Measurements from ENCODE around the gene ATP2A3.
A peak's percentile ranks its signal among the peaks of the same experiment; 100 is the strongest.

Gene ATP2A3

DNA sequence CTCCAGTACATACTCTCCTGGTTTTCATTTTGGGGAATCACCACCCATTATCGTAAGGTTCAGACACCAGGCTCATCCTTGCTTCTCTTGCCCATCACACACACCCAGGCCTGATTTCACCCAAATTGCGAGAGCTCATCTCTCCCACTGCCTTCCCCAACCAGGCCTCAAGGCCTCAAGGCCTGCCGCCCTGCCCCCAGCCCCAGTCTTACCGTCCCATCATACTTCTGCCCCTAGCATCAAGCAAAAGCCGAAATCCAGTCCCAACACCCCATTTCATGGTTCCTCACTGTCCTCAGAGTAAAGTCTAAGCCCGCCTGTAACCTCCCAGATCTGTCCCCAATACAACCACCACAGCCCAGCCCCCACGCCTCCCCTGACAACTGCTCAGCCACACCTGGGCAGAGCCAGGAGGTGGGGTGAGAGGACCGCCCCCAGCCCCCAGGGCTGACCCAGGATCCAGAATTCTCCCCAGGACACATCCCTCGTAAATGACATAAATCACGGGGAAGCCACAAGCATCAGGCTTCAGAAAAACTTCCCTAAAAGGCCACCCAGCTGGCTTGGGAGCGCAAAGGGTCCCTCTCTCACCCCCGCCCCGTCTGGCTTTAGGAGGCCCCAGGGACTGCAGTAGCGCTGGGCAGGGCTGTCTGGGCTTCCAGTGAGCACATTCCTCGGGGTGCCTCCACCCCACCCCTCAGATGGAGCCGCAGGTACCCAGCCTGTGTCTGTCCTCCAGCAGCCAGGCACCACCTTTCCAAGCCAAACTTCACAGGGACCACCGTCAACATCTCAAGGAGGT, 38.4 kb downstream of the ATP2A3 start:
- TF ChIP-seq Cebpa-rat (IDR thresholded peaks at IDR 0.05): no peak
- Histone ChIP-seq H4K20me1 (no peaks in the 10 kb centered on the region), H3K9me3 (no peaks in the 10 kb centered on the region), H3K36me3 (peaks cover 63% of the 10 kb centered on the region), H3K27me3 (no peaks in the 10 kb centered on the region), H3K9ac (peak overlapping the region; percentile 24; the same call in 1 of the 2 replicates), H3K4me2 (peak overlapping the region; percentile 9; the same call in 1 of the 2 replicates), H3K27ac (0 out of 2 replicates have a peak overlapping the region, but pooled peaks have one; percentile 35), H3K4me1 (peaks cover 55% of the 10 kb centered on the region), H3K4me3 (no peak overlapping the region)

GRCh38 chr17:3924512-3925350, 39.5 kb downstream of the ATP2A3 start:
- no peak overlapping the region for H3K9ac ChIP-seq
- H3K9me3 ChIP-seq: no peaks in the 10 kb centered on the region
- no peak overlapping the region for H3K4me2 ChIP-seq
- no peak overlapping the region for H3K27ac ChIP-seq
- H4K20me1 ChIP-seq: no peaks in the 10 kb centered on the region
- H3K4me3 ChIP-seq: no peak overlapping the region
- H3K27me3 ChIP-seq: no peaks in the 10 kb centered on the region
- peaks cover 53% of the 10 kb centered on the region for H3K36me3 ChIP-seq
- H3K4me1 ChIP-seq: peaks cover 66% of the 10 kb centered on the region
- TF ChIP-seq Cebpa-rat (IDR thresholded peaks at IDR 0.05): no peak

DNA sequence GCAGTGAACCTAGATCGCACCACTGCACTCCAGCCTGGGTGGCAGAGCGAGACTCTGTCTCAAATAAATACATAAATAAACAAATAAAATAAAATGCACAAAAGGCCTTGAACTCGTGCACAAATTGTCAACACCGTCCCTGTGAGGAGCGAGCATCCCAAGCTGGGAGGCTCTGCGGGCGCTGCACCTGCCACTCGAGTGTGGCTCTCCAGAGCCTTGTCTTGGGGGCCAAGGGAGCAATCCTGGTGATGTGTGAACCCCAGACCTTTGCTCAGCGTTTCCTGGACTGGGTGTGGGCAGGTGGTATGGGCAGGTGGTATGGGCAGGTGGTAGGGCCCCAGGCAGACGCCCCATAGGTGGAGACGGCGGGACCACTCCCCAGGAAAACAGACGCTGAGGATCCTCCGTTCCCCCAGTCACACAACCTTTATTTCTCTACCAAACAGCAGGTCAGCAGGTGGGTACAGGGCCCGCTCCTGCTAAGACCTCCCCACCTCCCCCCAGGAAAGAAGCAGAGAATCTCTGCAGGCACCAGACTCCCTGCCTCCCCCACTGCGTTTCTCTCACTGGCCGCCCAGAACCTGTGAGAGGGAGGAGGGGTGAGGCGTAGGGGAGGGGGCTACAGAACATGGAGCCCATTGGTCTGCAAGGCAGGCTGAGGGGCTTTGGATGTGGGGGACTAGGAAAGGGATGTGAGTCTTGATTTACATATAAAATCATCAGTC, 40.6 kb downstream of the ATP2A3 start:
- TF ChIP-seq Cebpa-rat (IDR thresholded peaks at IDR 0.05): no peak
- Histone ChIP-seq H3K9me3 (no peaks in the 10 kb centered on the region), H3K4me1 (peaks cover 77% of the 10 kb centered on the region), H3K4me2 (no peak overlapping the region), H4K20me1 (no peaks in the 10 kb centered on the region), H3K4me3 (no peak overlapping the region), H3K27ac (no peak overlapping the region), H3K9ac (no peak overlapping the region), H3K36me3 (peaks cover 42% of the 10 kb centered on the region), H3K27me3 (no peaks in the 10 kb centered on the region)

DNA sequence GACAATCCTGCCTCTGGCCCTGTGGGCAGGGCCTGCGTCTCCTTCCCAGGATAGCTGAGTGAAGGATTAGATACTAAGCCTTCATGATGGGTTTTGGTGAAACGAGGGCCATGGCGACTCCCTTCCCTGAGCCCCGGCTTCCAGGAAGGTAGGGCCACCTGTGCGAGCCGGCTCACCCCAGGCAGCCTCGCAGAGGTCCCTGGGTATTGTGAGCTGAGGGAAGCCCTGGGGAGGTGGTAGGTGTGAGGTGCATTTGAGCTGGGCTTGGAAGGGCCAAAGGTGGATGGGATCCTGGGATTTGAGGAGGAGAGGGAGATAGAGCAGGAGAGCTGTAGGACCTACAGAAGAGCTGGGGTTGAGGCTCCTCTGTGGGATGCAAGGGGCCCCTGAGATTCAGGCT, 41.5 kb downstream of the ATP2A3 start:
- H4K20me1 ChIP-seq: no peaks in the 10 kb centered on the region
- H3K27ac ChIP-seq: no peak overlapping the region
- peaks cover 33% of the 10 kb centered on the region for H3K36me3 ChIP-seq
- peaks cover 75% of the 10 kb centered on the region for H3K4me1 ChIP-seq
- no peak for TF ChIP-seq Cebpa-rat (IDR thresholded peaks at IDR 0.05)
- 0 out of 2 replicates have a peak overlapping the region, but pooled peaks have one; percentile 82 for H3K4me2 ChIP-seq
- no peak overlapping the region for H3K9ac ChIP-seq
- no peaks in the 10 kb centered on the region for H3K27me3 ChIP-seq
- no peaks in the 10 kb centered on the region for H3K9me3 ChIP-seq
- no peak overlapping the region for H3K4me3 ChIP-seq

GRCh38 chr17:3921502-3922319, 42.5 kb downstream of the ATP2A3 start:
- Histone ChIP-seq H3K4me2 (peak overlapping the region; percentile 82), H3K9ac (0 out of 2 replicates have a peak overlapping the region, but pooled peaks have one; percentile 35), H3K27me3 (no peaks in the 10 kb centered on the region), H3K9me3 (no peaks in the 10 kb centered on the region), H3K4me3 (no peak overlapping the region), H3K4me1 (peaks cover 75% of the 10 kb centered on the region), H3K36me3 (peaks cover 27% of the 10 kb centered on the region), H3K27ac (peak overlapping the region; percentile 66), H4K20me1 (no peaks in the 10 kb centered on the region)
- TF ChIP-seq Cebpa-rat (IDR thresholded peaks at IDR 0.05): no peak

GRCh38 chr17:3921006-3921405, 43.2 kb downstream of the ATP2A3 start:
- Histone ChIP-seq H4K20me1 (no peaks in the 10 kb centered on the region), H3K4me3 (no peak overlapping the region), H3K9ac (0 out of 2 replicates have a peak overlapping the region, but pooled peaks have one; percentile 35), H3K27me3 (no peaks in the 10 kb centered on the region), H3K4me2 (peak overlapping the region; percentile 82), H3K9me3 (no peaks in the 10 kb centered on the region), H3K27ac (peak overlapping the region; percentile 66), H3K4me1 (peaks cover 76% of the 10 kb centered on the region), H3K36me3 (peaks cover 25% of the 10 kb centered on the region)
- TF ChIP-seq Cebpa-rat (IDR thresholded peaks at IDR 0.05): no peak

GRCh38 chr17:3919123-3919624, 45.1 kb downstream of the ATP2A3 start:
- TF ChIP-seq Cebpa-rat (IDR thresholded peaks at IDR 0.05): no peak
- H3K36me3 ChIP-seq: peaks cover 8% of the 10 kb centered on the region
- peak overlapping the region; percentile 91 for H3K27ac ChIP-seq
- H4K20me1 ChIP-seq: peaks cover 4% of the 10 kb centered on the region; the same call in 1 of the 2 replicates
- H3K27me3 ChIP-seq: no peaks in the 10 kb centered on the region
- H3K4me1 ChIP-seq: peaks cover 91% of the 10 kb centered on the region
- peak overlapping the region; percentile 89 for H3K4me2 ChIP-seq
- H3K9me3 ChIP-seq: no peaks in the 10 kb centered on the region
- H3K4me3 ChIP-seq: peak overlapping the region; percentile 24; the same call in 1 of the 2 replicates
- H3K9ac ChIP-seq: peak overlapping the region; percentile 73

- Histone ChIP-seq H3K27ac (peak overlapping the region; percentile 91), H4K20me1 (peaks cover 7% of the 10 kb centered on the region; the same call in 1 of the 2 replicates), H3K4me2 (peak overlapping the region; percentile 89), H3K4me1 (peaks cover 94% of the 10 kb centered on the region), H3K27me3 (no peaks in the 10 kb centered on the region), H3K4me3 (peak overlapping the region; percentile 24; the same call in 1 of the 2 replicates), H3K36me3 (peaks cover 2% of the 10 kb centered on the region; the same call in 1 of the 2 replicates), H3K9me3 (no peaks in the 10 kb centered on the region), H3K9ac (peak overlapping the region; percentile 73)
- no peak for TF ChIP-seq Cebpa-rat (IDR thresholded peaks at IDR 0.05)
Measured at GRCh38 chr17:3918372-3919122, 45.7 kb downstream of the ATP2A3 start.

Data from BLaER1 (cell line).